ENCODE data around the gene SIGLEC7. TPM values are rescaled to one million over a fixed set of nuclear protein-coding genes. Genes with fewer than 3 reads are reported as not detected.
A peak's percentile ranks its signal among the peaks of the same experiment; 100 is the strongest.

SIGLEC7 gene
- total and polyA plus RNA-seq, 10 of the 15 experiments (the other 5 are each of a cell fraction or from before 2014, with no cell fraction given): 0.15 TPM; not detected in 9

DNA sequence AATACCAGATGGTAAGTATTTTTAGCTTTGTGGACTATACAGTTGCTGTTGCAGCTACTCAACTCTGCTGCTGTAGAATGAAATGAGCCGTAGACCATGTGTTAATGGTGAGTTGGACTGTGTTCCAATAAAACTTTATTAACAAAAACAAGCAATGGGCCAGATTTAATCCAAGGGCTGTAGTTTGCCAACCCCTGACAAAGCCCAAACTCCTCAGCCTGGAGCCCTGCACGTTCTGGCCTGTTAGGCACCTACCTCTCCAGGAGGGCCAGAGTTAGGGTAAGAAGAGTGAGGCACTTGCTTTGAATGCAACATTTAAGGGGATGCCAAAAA is 46.1 kb downstream of the SIGLEC7 start:
- no peak overlapping the region for H3K4me2 ChIP-seq (ENCODE audit: control insufficient read depth, insufficient read depth)
- no peaks in the 10 kb centered on the region for H4K20me1 ChIP-seq (ENCODE audit: control insufficient read depth, insufficient read depth)
- ATAC-seq (no peak), DNase-seq (ENCODE audit: low read depth, low spot score) (no peak), FAIRE-seq (no peak)
- 43% methylated on average over 2 of the region's 2 CpGs for WGBS (ENCODE audit: insufficient coverage, insufficient replicate concordance, low lambda C conversion rate, missing lambda C conversion rate)
- CTCF ChIA-PET: no interaction called here
- TF ChIP-seq FOS (IDR thresholded peaks at IDR 0.05; ENCODE audit: borderline replicate concordance, extremely low read depth, insufficient read length) (no peak), KAT2A (conservative IDR thresholded peaks at IDR 0.05; ENCODE audit: control insufficient read depth, low read depth, low read length) (no peak), POLR2AphosphoS5 (IDR thresholded peaks at IDR 0.05; ENCODE audit: low read length) (no peak)
- TF ChIP-seq, protein P1, sequence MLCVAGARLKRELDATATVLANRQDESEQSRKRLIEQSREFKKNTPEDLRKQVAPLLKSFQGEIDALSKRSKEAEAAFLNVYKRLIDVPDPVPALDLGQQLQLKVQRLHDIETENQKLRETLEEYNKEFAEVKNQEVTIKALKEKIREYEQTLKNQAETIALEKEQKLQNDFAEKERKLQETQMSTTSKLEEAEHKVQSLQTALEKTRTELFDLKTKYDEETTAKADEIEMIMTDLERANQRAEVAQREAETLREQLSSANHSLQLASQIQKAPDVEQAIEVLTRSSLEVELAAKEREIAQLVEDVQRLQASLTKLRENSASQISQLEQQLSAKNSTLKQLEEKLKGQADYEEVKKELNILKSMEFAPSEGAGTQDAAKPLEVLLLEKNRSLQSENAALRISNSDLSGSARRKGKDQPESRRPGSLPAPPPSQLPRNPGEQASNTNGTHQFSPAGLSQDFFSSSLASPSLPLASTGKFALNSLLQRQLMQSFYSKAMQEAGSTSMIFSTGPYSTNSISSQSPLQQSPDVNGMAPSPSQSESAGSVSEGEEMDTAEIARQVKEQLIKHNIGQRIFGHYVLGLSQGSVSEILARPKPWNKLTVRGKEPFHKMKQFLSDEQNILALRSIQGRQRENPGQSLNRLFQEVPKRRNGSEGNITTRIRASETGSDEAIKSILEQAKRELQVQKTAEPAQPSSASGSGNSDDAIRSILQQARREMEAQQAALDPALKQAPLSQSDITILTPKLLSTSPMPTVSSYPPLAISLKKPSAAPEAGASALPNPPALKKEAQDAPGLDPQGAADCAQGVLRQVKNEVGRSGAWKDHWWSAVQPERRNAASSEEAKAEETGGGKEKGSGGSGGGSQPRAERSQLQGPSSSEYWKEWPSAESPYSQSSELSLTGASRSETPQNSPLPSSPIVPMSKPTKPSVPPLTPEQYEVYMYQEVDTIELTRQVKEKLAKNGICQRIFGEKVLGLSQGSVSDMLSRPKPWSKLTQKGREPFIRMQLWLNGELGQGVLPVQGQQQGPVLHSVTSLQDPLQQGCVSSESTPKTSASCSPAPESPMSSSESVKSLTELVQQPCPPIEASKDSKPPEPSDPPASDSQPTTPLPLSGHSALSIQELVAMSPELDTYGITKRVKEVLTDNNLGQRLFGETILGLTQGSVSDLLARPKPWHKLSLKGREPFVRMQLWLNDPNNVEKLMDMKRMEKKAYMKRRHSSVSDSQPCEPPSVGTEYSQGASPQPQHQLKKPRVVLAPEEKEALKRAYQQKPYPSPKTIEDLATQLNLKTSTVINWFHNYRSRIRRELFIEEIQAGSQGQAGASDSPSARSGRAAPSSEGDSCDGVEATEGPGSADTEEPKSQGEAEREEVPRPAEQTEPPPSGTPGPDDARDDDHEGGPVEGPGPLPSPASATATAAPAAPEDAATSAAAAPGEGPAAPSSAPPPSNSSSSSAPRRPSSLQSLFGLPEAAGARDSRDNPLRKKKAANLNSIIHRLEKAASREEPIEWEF (IDR thresholded peaks at IDR 0.05; ENCODE audit: insufficient replicate concordance, low read depth, low read length): no peak
- TF ChIP-seq, protein P2, sequence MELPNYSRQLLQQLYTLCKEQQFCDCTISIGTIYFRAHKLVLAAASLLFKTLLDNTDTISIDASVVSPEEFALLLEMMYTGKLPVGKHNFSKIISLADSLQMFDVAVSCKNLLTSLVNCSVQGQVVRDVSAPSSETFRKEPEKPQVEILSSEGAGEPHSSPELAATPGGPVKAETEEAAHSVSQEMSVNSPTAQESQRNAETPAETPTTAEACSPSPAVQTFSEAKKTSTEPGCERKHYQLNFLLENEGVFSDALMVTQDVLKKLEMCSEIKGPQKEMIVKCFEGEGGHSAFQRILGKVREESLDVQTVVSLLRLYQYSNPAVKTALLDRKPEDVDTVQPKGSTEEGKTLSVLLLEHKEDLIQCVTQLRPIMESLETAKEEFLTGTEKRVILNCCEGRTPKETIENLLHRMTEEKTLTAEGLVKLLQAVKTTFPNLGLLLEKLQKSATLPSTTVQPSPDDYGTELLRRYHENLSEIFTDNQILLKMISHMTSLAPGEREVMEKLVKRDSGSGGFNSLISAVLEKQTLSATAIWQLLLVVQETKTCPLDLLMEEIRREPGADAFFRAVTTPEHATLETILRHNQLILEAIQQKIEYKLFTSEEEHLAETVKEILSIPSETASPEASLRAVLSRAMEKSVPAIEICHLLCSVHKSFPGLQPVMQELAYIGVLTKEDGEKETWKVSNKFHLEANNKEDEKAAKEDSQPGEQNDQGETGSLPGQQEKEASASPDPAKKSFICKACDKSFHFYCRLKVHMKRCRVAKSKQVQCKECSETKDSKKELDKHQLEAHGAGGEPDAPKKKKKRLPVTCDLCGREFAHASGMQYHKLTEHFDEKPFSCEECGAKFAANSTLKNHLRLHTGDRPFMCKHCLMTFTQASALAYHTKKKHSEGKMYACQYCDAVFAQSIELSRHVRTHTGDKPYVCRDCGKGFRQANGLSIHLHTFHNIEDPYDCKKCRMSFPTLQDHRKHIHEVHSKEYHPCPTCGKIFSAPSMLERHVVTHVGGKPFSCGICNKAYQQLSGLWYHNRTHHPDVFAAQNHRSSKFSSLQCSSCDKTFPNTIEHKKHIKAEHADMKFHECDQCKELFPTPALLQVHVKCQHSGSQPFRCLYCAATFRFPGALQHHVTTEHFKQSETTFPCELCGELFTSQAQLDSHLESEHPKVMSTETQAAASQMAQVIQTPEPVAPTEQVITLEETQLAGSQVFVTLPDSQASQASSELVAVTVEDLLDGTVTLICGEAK (IDR thresholded peaks at IDR 0.05; ENCODE audit: borderline replicate concordance): peak; percentile 68
- RAD21 ChIA-PET (ENCODE audit: unreplicated experiment): no interaction called here
- H3K27me3 ChIP-seq (replicated peaks in 1 of 2; ENCODE audit: control insufficient read depth in 2 of 2, insufficient read depth in 2 of 2, low read length in 1 of 2): peaks cover 1 to 4% of the 10 kb centered on the region in 2 experiments; a peak in 2 of 4 replicates
- H3K79me2 ChIP-seq (ENCODE audit: control insufficient read depth, insufficient read depth, low read length): no peaks in the 10 kb centered on the region
- intact Hi-C loops (cut with micrococcal nuclease; ENCODE audit: unreplicated experiment) (no loop called here), in situ Hi-C loops (cut with MboI) (no loop called here)
- no peak overlapping the region for H3K9ac ChIP-seq (ENCODE audit: control insufficient read depth, insufficient read depth, low read length)
- no peak overlapping the region for H2AFZ ChIP-seq (ENCODE audit: control insufficient read depth, low read depth, low read length)
- POLR2A ChIA-PET: no interaction called here
- no peaks in the 10 kb centered on the region for H3K36me3 ChIP-seq (ENCODE audit: control insufficient read depth in 2 of 2, insufficient read depth in 2 of 2, low read length in 1 of 2)
- no peak overlapping the region for H3K4me3 ChIP-seq
- no peaks in the 10 kb centered on the region for H3K9me3 ChIP-seq (replicated peaks; ENCODE audit: control insufficient read depth, insufficient read depth, low read length)
- SMC1A ChIA-PET (ENCODE audit: uncharacterized antibody, unreplicated experiment): no interaction called here
- no peaks in the 10 kb centered on the region for H3K4me1 ChIP-seq (ENCODE audit: control insufficient read depth, insufficient read depth, low read length)
- no peak overlapping the region for H3K27ac ChIP-seq (ENCODE audit: control insufficient read depth, insufficient read depth)
- no TSS peak for BruUV-seq (replicated peaks)

Data from GM12878 (cell line).